Measurements from ENCODE around the gene APOD.
"Not testable (repeated sequence)": the region's sequence is repeated elsewhere in the genome, so short reads cannot be mapped to it uniquely, and the experiment has no call there.

APOD gene

GRCh38 chr3:195617784-195618659 lies 34.3 kb upstream of the APOD start:
- DNase-seq: not testable (repeated sequence)

- DNase-seq: not testable (repeated sequence)
Observed at GRCh38 chr3:195617134-195617533, 33.4 kb upstream of the APOD start.

GRCh38 chr3:195616681-195617080 lies 32.9 kb upstream of the APOD start:
- DNase-seq: no peak

GRCh38 chr3:195615952-195616537 lies 32.3 kb upstream of the APOD start:
- not testable (repeated sequence) for DNase-seq

- not testable (repeated sequence) for DNase-seq
Observed at GRCh38 chr3:195614672-195615504, 31.1 kb upstream of the APOD start.

- DNase-seq: no peak
Observed at GRCh38 chr3:195613468-195614069, 29.8 kb upstream of the APOD start.

- DNase-seq: no peak
Observed at GRCh38 chr3:195612075-195612800, 28.5 kb upstream of the APOD start.

- DNase-seq: no peak
Observed at GRCh38 chr3:195609229-195609628, 25.5 kb upstream of the APOD start.

GRCh38 chr3:195601785-195602184 lies 18.0 kb upstream of the APOD start:
- not testable (repeated sequence) for DNase-seq

GRCh38 chr3:195601382-195601781 lies 17.6 kb upstream of the APOD start:
- no peak for DNase-seq

GRCh38 chr3:195599926-195600325 lies 16.2 kb upstream of the APOD start:
- DNase-seq: not testable (repeated sequence)

GRCh38 chr3:195599516-195599915 lies 15.8 kb upstream of the APOD start:
- not testable (repeated sequence) for DNase-seq

- no peak for DNase-seq
Observed at GRCh38 chr3:195597848-195598247, 14.1 kb upstream of the APOD start.

GRCh38 chr3:195597229-195597628 lies 13.5 kb upstream of the APOD start:
- no peak for DNase-seq

GRCh38 chr3:195596765-195597171 lies 13.0 kb upstream of the APOD start:
- peak in 1 of 2 experiments; percentile 27 for DNase-seq

- no peak for DNase-seq
Observed at GRCh38 chr3:195595785-195596531, 12.2 kb upstream of the APOD start.

- no peak for DNase-seq
Observed at GRCh38 chr3:195591852-195592251, 8.1 kb upstream of the APOD start.

- DNase-seq: no peak
Observed at GRCh38 chr3:195591220-195591619, 7.5 kb upstream of the APOD start.

GRCh38 chr3:195590381-195590780 lies 6.6 kb upstream of the APOD start:
- DNase-seq: not testable (repeated sequence)

GRCh38 chr3:195589796-195590195 lies 6.1 kb upstream of the APOD start:
- DNase-seq: not testable (repeated sequence)

- no peak for DNase-seq
Observed at GRCh38 chr3:195587824-195588223, 4.1 kb upstream of the APOD start.
